GM11168 (cell line): ENCODE measurements around the gene BPIFB4.

ENCODE experiments used
- in situ Hi-C: fragments of 300-500 bp; cut with MboI; formaldehyde crosslinking; loops from one replicate; pipeline ENCODE4 v1.12.0; 2022; ENCODE audit warnings: low sequenced_read_pairs; ENCODE audit not compliant: unreplicated experiment

Gene BPIFB4

DNA sequence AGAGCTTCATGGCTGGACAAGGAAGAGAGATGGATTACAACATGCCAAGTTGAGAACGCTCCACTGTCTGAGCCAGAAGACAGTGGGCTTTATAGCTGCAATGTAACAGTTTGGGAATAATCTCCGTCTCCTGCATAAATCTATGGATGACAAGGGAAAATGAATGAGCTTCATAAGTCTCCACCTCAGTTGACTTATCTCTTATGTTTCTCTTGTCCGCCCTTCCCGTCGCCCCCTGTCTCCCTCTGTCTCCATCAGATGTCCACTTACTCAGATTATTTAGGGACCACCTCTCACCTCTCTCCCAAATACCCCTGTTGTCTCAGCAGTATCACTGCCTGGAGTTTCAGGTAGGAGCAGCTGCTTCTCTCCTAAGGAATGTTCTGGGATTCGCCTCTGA is 74.8 kb downstream of the BPIFB4 start:
- in situ Hi-C loops, result no loop called here

DNA sequence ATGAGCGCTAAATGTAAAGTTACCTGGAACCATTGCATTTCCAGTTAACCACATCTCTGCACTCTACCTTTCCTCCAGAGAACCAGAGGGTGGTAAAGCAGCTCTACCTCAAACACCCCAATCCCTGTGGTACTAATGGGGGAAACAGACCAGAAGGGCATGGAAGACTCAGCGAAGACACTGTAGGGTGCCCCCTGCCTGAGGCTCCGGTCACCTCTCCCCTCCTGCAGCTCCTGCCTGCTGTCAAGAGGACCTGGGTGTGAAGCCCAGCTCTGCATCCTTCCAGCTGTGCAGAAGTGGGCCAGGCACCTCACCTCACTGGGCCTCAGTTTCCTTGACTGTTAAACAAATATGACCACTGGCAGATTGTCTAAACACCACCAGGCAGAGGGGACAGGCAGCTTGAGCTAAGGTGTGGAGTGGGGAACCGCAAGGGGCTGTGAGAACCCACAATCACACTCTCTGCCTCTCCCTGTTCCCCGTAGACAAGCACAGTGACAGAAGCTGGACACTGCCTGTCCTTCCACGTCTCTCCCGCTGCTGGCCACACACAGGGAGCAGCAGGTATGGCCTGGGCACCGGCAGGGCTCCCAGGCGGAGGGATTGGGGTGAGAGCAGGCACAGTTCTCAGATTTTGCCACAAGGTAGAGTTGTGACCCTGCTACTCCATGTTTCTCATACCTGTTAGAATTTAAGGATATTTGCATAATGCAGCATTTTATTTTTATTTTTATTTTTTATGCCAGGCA is 79.4 kb downstream of the BPIFB4 start:
- in situ Hi-C loops, result no loop called here

GRCh38 chr20:33159713-33160112 is 80.3 kb downstream of the BPIFB4 start:
- in situ Hi-C loops, result no loop called here

DNA sequence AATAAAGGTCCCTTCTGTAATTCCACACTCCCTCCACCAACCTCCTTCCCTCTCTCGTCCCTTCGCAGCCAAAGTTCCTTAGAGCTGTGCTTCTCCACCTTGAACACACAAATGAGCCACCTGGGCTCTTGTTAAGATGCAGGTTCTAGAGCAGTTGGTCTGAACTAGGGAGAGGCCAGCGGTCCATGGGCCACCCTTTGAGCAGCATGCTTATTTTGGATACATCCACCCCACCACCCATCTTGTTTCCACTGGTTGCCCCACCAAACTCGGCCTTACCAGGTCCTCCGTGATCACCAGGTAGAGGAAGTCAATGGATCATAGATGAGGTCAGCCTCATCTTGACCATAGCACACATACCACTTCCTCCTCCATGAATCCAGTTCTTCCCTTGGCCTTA is 81.2 kb downstream of the BPIFB4 start:
- in situ Hi-C loops, result no loop called here
